Measurements from ENCODE around the gene CCDC136. TPM values are rescaled to one million over a fixed set of nuclear protein-coding genes. Genes with fewer than 3 reads are reported as not detected.

Gene CCDC136
- total RNA-seq, 2 experiments from 2014 or later, result 11.7 to 33.5 TPM

DNA sequence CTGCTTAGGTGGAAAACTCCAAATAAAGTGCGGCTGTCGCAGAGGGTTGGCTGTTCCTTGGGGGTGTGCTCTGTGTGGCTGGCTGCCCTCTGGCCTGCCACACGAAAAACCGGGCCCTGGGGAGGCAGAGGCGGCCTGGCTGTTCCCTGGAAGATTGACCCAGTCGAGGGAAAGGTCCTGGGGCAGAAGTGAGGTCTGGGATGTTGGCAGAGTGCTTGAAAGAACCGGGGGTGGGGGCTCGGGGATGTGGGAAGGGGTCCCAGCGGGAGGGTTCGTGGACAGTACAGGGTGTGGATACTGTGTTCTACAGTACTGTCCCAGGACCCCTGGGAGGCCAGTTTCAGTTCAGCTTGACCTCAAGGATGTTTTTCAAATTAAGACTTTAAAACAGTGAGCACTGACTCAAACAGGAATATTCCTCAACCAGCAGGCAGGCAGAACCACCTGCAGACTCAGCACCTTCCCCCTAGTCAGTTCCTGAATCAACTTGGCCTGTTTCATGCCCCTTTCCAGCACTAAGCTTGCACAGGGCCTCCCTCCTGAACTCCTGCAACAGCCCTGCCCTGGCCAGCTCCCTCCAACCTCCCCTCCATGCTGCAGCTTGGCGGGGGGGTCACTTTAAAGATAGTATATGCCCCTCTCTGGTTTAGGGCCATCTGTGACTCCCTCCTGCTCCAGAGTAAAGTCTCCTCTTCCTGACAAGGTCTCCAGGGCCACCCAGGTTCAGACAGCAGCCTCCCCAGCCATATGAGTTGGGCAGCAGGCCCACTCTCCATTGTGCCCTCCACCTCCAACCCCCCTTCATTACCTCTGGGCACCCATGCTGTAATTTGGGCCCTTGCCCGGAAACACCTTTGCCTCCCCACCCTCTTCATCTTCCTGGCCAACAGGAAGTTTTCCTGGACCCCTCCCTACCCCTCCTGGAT is 67.7 kb downstream of the CCDC136 start:
- POLR2A ChIA-PET, result no interaction called here
- no TSS peak for BruUV-seq (replicated peaks)

DNA sequence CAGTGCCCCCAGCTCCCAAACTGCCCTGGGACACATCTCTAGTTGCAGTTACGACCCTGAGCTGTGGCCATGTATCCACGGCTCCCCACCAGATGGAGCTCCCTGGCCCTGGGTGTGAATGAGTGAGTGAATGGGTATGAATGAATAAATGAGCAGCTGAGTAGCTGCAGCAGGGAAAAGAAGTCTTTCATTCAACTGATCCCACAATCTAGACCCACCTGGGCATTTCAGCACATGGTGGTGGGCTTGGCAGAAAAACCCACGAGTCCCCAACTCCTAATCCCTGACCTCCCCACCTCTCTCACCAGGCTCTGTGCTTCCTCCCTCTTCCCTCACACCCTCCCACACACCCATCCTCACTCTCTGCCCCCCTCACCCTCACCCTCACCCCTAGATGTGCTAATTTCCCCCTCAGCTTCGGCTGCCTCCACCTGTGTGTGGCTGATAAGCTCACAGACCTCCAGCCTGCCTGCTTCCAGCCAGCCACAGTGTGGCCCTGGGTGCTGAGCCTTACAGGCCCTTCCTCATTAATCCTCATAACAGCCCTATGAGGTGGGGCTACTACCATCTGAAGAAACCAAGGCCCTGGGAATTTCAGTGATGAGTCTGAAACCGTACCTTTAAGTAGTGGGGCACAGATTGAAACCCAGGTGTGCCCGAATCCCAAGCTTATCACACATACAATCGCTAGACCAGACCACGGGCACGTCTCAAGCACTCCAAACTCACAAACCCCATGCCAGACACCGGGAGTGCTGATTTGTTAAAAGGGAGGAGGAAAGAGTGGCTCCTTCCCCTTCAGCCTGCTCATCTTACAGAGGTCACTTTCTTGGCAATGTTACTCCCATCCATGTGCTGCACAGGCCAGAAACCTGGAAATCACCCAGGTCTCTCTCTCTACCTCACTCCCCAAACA is 68.6 kb downstream of the CCDC136 start:
- POLR2A ChIA-PET, result interaction anchor here (0.9 to 2.9 kb wide), 2 partner anchors 121 to 755 kb away, joined by 5 to 12 read pairs; partner anchors contain the start of gene CALU
- intact Hi-C loops (cut with micrococcal nuclease; ENCODE audit: unreplicated experiment), result no loop called here
- Histone ChIP-seq H3K4me2 (ENCODE audit: low read length) (no peak overlapping the region), H3K79me2 (ENCODE audit: insufficient read depth, low read depth, low read length) (peaks cover 20% of the 10 kb centered on the region), H2AFZ (ENCODE audit: low read length) (peak overlapping the region; percentile 28; the same call in 1 of the 2 replicates), H3K27ac (ENCODE audit: low read depth, low read length, poor library complexity, severe bottlenecking) (no peak overlapping the region), H4K20me1 (ENCODE audit: insufficient read depth, low read length) (peaks cover 4% of the 10 kb centered on the region; the same call in 1 of the 2 replicates), H3K4me1 (ENCODE audit: insufficient read depth, low read length, poor library complexity, severe bottlenecking) (peaks cover 30% of the 10 kb centered on the region), H3K9me3 (ENCODE audit: low read length) (no peaks in the 10 kb centered on the region), H3K9me2 (ENCODE audit: insufficient read depth, low read length) (no peaks in the 10 kb centered on the region), H3K4me3 (ENCODE audit: low read depth, low read length, poor library complexity, severe bottlenecking) (no peak overlapping the region), H3K36me3 (ENCODE audit: insufficient read depth, low read length) (peaks cover 6% of the 10 kb centered on the region; the same call in 1 of the 2 replicates)
- CTCF ChIA-PET (ENCODE audit: unreplicated experiment), result interaction anchor here (1.8 kb wide), 1 partner anchor 23 kb away, joined by 11 read pairs; no protein-coding TSS in a partner anchor
- no TSS peak for BruUV-seq (replicated peaks)
- TF ChIP-seq EZH2phosphoT487 (IDR thresholded peaks at IDR 0.05; ENCODE audit: borderline replicate concordance, low read depth, low read length), result no peak
- TF ChIP-seq, protein P1, sequence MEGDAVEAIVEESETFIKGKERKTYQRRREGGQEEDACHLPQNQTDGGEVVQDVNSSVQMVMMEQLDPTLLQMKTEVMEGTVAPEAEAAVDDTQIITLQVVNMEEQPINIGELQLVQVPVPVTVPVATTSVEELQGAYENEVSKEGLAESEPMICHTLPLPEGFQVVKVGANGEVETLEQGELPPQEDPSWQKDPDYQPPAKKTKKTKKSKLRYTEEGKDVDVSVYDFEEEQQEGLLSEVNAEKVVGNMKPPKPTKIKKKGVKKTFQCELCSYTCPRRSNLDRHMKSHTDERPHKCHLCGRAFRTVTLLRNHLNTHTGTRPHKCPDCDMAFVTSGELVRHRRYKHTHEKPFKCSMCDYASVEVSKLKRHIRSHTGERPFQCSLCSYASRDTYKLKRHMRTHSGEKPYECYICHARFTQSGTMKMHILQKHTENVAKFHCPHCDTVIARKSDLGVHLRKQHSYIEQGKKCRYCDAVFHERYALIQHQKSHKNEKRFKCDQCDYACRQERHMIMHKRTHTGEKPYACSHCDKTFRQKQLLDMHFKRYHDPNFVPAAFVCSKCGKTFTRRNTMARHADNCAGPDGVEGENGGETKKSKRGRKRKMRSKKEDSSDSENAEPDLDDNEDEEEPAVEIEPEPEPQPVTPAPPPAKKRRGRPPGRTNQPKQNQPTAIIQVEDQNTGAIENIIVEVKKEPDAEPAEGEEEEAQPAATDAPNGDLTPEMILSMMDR (conservative IDR thresholded peaks at IDR 0.05; ENCODE audit: low read length), result peak; percentile 71
- peak; percentile 45 for DNase-seq (ENCODE audit: low spot score)

More for the DNA sequence above, 67.7 kb downstream of the CCDC136 start:
- H3K36me3 ChIP-seq (ENCODE audit: insufficient read depth, low read length), result no peaks in the 10 kb centered on the region
- TF ChIP-seq EZH2phosphoT487 (IDR thresholded peaks at IDR 0.05; ENCODE audit: borderline replicate concordance, low read depth, low read length), result no peak
- TF ChIP-seq, protein P1 (conservative IDR thresholded peaks at IDR 0.05; ENCODE audit: low read length), result no peak
- no peak overlapping the region for H3K4me2 ChIP-seq (ENCODE audit: low read length)
- H3K4me3 ChIP-seq (ENCODE audit: low read depth, low read length, poor library complexity, severe bottlenecking), result no peak overlapping the region
- peaks cover 17% of the 10 kb centered on the region for H3K79me2 ChIP-seq (ENCODE audit: insufficient read depth, low read depth, low read length)
- intact Hi-C loops (cut with micrococcal nuclease; ENCODE audit: unreplicated experiment), result no loop called here
- CTCF ChIA-PET (ENCODE audit: unreplicated experiment), result interaction anchor here (1.8 kb wide), 1 partner anchor 24 kb away, joined by 11 read pairs; no protein-coding TSS in a partner anchor
- no peaks in the 10 kb centered on the region for H3K9me3 ChIP-seq (ENCODE audit: low read length)
- DNase-seq (ENCODE audit: low spot score), result peak; percentile 28
- H3K27ac ChIP-seq (ENCODE audit: low read depth, low read length, poor library complexity, severe bottlenecking), result no peak overlapping the region
- H3K9me2 ChIP-seq (ENCODE audit: insufficient read depth, low read length), result no peaks in the 10 kb centered on the region
- peaks cover 4% of the 10 kb centered on the region; the same call in 1 of the 2 replicates for H4K20me1 ChIP-seq (ENCODE audit: insufficient read depth, low read length)
- H2AFZ ChIP-seq (ENCODE audit: low read length), result peak overlapping the region; percentile 28; the same call in 1 of the 2 replicates
- H3K4me1 ChIP-seq (ENCODE audit: insufficient read depth, low read length, poor library complexity, severe bottlenecking), result peaks cover 30% of the 10 kb centered on the region

Data from OCI-LY7 (cell line).